GM19463 (cell line): Measurements from ENCODE around the gene SLC8A2.

Experiments
- ATAC-seq: cut with Tn5 transposase; IDR thresholded peaks from one replicate; pipeline ENCODE4 v1.9.1; 2021; ENCODE audit warnings: mild to moderate bottlenecking, moderate library complexity; ENCODE audit not compliant: unreplicated experiment

Gene SLC8A2, protein sequence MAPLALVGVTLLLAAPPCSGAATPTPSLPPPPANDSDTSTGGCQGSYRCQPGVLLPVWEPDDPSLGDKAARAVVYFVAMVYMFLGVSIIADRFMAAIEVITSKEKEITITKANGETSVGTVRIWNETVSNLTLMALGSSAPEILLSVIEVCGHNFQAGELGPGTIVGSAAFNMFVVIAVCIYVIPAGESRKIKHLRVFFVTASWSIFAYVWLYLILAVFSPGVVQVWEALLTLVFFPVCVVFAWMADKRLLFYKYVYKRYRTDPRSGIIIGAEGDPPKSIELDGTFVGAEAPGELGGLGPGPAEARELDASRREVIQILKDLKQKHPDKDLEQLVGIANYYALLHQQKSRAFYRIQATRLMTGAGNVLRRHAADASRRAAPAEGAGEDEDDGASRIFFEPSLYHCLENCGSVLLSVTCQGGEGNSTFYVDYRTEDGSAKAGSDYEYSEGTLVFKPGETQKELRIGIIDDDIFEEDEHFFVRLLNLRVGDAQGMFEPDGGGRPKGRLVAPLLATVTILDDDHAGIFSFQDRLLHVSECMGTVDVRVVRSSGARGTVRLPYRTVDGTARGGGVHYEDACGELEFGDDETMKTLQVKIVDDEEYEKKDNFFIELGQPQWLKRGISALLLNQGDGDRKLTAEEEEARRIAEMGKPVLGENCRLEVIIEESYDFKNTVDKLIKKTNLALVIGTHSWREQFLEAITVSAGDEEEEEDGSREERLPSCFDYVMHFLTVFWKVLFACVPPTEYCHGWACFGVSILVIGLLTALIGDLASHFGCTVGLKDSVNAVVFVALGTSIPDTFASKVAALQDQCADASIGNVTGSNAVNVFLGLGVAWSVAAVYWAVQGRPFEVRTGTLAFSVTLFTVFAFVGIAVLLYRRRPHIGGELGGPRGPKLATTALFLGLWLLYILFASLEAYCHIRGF

DNA sequence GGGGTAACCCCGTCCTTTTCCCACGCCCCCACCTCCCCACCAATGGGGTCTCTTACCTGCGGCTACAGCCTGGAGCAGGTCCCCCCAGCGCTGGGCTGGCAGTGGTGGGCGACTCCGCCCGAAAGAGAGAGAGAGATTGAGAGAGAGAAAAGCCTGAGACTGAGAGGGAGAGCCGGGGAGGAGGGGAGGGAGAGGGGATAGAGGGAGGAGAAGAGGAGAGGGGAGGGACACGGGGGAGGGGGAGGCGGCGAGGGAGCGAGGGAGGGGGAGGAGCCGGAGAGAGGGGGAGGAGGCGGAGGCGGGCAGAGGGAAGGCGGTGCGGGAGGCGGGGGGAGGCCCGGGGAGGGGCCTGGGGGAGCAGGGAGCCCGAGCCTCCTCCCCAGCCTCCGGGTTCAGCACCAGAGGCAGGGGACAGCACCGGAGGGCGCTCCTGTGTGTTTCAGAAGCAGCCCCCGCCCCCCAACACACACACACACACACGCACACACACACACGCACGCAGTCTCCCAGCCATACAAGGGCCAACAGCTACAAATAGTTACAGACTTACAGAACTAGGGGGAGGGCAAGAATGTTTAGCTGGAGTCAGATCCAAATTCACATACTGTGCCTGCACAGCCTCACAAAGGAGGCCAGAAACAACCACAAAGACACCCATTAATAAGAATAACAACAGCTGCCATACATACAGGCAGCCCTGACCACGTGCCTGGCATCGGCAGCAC, at the start of gene SLC8A2:
SLC8A2 (minus strand) TSS at position 161 of the 725 bp plus-strand sequence. CDS start 5,490 bp downstream, outside the sequence.
- no peak for ATAC-seq

DNA sequence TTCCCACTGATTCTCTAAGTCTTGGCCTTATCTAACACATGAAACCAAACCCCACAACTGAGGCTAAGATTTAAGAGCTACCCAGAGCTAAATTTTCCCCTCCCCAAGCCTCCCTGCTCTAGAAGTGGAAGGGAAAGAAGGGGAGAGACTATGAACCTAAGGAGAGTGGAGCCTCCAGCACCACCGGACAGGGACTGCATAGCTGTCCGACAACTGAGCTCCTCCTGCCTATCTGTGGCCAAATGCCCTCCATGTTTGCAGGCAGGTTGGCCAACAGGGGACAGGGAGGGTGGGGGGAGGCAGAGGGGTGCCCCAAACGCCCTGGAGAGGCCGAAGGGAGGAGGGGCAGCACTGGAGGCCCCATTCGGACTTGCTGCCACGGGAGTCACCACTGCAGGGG, 49.1 kb upstream of the SLC8A2 start:
- no peak for ATAC-seq

DNA sequence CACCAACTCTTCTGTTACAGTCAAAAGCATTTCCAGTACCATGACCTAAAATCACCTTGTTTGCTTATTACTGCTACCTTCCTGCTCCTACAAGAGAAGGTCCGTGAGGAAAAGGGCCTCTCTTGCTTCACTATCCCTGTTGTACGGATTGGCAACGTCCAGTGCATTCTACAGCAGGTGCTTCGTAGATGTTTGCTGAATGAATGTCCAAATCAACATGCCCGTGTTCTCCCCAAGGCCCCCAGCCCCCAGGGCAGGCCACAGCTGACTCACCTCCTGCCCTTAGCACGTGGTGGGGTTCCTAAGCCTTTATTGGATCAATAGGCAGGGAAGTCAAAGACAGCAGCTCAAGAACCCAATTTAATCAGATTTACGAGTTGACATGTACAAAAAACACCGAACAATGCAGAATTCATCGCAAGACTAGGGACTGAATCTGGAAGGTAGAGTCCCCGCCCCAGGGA, 48.7 kb upstream of the SLC8A2 start:
- no peak for ATAC-seq

DNA sequence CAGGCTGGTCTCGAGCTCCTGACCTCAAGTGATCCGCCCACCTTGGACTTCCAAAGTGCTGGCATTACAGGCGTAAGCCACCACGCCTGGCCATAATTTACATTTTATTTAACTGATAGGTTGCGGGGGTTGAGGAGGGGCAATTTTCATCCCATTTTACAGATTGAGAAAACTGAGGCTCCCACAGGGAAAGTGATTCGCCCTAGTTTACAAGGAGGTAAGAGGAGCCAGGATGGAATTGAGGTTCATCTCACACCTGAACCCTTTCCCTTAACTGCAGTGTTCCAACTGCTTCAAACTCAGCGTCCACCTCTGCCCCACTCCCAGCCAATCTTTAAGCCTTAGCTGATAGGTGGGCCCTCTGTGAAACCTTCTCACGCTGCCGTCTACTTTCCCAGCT, 47.2 kb upstream of the SLC8A2 start:
- ATAC-seq = no peak

DNA sequence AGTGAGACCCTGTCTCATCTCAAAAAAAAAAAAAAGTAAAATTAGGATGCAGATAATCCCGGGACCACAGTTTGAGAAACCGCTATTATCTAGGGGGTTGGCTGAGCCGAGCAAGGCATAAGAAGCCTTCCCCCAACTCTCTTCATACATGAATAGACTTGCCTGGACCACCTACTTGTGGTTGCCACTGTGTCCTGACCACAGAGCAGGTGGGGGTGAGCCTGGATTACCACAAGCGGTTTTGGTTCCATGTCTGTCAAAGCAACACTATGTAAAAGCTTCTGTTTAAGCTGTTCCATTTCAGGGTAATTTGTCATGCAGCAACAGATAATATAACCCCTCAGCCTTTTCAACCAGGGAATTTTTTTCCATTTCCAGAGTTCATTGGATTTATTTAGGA, 46.4 kb upstream of the SLC8A2 start:
- peak; percentile 37 for ATAC-seq

DNA sequence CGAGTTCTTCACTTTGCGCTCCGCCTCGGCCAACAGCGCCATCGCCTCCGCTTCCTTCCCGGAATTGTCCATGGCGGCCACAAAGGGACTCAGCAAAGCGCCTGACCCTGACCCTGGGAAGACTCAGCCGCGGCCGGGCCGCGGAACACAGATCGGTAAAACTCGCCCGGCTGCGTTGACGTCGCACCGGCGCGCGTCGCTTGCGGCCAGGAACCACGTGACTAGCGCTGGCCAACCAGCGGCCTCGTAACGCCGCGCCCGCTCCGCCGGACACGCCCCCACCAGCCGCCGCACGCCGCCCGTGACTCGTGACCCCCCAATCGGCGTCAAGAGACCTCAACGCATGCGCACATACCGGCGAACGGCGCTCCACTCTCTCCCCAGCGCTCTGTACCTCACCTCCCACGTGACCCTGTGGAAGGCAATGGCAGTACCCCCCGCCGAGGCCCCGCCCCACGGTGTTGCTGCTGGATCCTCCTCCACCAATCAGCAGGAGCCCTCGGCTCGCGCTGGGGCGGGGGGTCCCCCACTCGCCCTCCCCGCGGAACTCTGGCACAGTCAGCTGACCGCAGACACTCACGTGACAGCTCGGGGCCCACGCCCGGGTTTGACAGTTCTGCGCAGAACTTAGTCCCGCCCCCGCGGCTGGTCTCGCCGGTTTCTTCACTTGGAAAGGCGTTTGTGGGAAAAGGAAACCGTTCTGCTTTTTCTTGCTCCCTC, 43.3 kb upstream of the SLC8A2 start, which contains the start of gene NAPA:
NAPA (minus strand) TSS at position 195 of the 720 bp plus-strand sequence; CDS start at position 72, 123 bp downstream.
- peak; percentile 85 for ATAC-seq

DNA sequence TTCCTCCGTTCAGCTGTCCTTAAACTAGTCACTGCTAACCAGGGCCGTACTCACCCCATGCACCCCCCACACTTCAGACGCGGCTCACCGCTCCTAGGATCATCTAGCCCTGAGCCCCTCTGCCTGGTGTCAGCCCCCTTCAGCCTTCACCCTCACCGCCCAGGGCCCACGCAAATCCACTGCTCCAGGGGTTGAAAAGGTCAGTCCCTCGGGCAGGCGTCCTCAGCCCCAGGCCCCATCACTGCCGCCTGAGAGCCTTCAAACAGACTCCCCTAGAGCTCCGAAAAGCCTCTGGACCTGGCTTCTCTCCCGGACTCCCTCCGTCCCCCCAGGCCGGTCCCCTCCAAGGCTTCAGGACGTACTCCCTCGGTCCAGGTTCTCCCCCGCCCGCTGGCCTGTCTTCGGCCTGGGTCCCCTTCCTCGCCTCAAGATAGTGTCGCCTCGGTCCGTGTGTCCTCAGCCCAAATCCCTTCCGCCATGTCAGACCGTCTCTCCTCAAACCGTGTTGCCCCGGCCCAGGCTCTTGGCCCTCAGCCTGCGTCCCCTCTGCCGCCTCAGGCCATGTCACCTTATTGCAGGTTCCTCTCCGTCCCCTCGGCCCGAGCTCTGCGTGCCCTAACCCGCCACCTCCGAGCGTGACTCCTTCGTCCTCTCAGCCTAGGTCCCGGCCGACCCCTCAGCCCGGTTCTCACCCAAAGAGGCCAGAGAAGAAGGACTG, 42.6 kb upstream of the SLC8A2 start:
- ATAC-seq = no peak

DNA sequence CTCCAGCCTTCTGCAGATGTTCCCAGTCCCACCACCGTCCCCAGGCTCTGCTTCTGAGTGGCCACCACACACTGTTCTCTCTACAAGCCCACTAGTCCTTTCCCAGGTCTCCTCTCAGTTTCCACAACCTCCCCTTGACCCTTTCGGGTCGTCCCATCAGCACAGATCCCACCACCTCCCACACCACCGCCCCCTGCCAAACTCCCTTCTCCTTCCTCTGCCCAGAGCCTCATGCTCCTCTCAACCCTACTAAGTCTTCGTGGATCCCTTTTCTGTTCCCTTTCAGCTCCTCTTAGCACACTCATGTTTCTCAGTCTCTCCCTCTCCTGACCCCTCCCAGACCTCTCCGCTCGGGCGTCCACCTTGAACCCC, 41.2 kb upstream of the SLC8A2 start:
- ATAC-seq = no peak

DNA sequence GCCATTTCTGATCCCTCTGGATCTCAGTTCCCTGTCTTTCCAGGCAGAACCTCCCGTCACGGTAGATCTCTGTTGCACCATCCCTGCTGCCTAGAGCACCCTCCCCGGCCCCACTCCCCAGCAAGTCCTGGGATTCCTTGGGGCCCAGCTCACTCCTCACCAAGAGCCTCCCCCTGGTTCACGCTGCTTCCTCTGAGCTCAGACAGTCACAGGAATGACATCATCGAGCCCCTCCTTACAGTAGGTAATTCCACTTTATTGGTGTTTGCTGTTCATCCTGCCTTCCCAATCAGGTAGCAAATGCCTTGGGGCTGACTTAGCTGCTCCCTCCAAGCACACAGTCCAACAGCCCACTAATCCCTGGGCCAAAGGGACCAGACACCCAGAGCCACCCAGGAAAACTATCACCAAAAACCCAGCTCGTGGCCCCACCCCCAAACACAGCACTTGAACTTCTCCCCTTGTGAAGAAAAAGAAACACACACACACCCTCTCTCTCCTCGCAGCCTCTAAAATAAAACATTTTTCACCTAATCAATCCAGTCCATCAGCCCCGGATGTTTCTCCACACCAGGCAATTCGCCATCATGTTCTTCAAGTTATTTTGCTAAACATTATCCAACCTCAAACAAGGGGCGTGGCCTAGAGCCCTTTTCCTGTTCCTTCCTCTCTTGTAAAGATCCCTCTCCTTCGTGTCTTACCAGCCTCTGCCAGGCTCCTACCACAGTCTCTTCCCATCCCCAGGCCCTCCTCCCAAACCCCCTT, 40.7 kb upstream of the SLC8A2 start:
- no peak for ATAC-seq

DNA sequence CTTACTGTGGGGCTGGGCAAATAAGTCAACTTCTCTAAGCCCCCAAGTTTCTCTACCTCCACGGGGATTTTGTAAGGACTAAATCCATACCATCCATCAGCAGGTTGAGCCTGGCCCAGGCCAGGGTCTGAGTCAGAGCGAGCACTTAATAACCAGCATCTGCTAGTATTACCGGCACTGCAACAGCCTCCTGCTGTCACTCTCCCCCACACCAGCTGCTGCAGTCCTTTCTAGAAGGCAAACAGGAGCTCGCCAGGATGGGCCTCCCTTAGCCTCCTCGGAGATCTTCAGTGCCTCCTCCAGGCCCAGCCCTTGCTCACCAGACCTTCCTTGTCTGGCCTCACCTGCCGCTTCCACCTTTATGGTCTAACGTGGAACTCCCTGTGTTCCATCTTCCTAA, 40.0 kb upstream of the SLC8A2 start:
- no peak for ATAC-seq

DNA sequence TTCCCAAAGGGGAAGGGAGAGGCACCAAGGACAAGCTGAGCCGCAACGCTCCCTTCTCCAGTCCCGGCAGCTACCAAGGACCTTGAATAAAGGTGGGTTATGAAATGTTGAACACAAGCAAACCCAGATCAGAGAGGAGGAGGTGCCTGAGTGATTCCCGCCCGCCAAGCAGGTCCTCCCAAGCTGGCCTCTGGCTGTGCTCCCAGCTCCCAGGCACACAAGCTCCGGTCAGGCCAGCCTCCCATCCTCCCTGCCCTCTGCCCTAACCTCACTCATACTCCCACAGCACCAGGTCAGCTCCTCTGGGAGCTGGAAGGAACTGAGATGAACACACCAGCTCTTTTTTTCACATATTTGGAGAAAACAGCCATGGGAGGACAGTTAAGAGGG, 39.4 kb upstream of the SLC8A2 start:
- ATAC-seq = no peak

DNA sequence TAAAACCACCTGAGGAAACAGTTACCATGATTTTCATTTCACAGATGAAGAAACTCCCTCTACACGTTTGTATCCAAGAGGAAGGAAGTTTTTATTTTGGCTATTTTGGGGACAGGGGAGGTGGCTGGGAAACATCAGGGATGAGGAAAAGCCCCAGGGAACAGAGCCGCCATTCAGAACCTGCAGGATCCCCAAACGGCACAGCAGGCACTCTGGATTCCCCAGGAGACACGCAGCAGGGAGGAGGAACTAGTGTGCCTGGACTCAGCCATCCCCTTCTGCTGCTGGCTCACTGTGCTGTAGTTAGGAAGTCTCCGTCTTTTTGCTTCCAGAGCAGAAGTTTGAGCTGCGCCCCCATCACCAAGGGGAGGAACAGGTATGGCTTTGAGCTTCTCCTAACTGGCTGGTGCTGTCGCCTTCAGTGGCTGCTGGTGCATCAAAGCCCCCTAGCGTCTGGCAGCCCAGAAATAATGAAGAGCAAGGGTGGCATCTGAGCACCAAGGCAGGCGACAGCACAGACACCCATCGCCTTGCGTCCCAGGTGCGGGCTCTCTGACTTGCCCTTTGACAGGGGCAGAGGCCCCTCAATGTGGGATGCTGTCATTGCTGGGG, 38.9 kb upstream of the SLC8A2 start:
- ATAC-seq = no peak

DNA sequence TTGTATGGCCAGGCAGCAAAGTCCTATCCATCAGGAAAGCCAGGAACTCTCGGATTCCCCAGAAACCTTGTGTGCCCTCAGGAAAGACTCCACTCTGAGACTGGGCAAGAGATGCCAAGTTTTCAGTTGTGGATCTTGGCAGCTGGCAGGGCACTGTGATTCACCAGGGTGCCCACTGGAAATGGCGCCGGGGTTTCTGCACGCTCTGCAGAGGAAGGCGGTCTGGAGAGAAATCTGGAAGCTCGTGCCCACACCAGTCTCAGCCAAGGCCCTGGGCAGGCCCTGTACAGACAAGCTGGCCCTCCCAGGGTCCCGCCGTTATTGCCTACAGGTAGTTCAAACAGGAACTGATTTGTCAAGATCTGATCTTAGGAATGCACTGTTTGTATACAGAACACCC, 38.3 kb upstream of the SLC8A2 start:
- no peak for ATAC-seq

DNA sequence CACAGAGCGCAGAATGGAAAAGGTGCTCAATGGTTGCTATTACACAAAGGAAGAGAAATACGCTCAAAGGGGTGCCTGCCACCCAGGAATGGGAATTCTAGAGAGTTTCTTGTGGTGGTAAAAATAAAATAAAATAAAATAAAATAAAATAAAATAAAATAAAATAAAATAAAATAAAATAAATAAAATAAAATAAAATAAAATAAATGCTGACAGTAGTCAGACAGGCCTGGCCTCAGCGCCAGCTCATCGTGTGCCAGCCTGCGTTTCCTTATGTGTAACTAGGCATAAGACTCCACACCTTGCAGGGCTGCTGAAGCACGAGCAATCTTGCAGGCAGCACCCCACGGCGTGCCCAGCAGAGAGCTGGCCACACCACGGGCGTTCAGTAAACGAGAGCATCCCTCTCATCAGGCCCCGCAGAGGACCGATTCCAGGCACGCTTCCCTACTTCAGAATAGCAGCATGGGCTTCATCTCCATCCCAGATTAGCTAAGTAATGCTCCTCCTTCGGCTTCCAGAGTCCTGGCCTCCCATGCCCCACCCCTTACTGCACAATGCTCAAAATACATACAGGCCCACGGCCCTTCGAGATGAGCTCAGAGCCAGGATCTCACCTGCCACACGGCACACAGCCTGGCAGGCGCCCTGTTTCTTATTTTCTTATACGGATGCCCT, 37.6 kb upstream of the SLC8A2 start:
- ATAC-seq = no peak

DNA sequence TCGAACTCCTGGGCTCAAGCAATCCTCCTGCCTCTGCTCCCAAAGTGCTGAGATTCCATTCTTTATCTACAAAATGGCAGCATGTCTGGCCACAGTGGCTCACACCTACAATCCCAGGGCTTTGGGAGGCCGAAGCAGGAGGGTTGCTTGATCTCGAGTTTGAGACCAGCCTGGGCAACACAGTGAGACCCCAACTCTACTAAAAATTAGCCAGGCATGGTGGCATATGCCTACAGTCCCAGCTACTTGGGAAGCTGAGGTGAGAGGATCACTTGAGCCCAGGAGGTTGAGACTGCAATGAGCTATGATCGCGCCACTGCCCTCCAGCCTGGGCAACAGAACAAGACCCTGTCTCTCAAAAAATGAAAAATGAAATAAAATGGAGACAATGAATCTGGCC, 37.0 kb upstream of the SLC8A2 start:
- ATAC-seq = no peak

DNA sequence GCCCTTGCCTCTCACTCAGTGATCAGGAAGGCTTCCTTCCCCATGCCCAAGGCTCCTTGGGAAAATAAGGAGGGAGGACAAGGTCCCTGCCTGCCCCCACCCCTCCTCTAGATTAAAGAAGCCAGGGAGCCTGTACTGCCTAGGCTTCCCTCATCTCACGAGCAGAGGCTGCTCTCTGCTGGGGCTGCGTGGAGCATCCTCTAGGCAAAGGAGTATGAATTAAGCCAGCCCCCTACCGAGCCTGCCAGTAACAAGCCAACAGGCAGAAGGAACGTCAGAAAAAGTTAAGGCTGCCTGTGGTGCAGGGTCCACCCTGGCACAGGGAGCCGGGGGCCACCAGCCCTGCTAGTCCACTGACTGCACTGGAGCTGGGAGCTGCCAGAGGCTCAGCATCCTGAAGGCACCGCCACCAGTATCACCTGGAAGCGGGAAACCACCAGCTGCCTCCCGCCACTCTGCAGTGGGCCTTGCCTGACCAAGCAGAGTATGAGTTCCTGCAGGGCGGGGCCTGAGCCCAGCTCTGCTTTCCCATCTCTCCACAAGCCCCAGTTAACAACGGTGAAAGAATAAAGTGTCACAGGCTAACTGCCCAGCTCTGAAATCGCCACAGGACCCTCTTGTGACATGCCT, 36.3 kb upstream of the SLC8A2 start:
- no peak for ATAC-seq

DNA sequence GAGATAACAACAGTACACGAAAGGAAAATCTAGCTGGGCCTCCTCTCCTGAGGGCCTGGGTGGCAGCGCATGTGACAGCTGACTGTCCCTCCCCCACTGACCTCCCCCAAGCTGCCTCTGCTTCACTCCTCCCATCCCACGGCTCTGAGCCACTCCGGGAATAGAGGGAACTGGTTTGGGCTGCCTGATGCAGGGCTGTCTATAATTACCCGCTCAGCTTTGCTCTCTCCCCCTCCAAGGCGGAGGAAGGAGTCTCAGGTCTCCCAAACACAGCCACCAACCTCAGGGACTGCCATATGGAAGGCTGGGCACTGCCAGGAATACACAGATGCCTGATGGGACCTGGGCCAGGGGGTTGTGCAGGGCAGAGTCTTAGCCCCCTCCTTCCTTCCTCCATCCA, 35.3 kb upstream of the SLC8A2 start:
- ATAC-seq = no peak

DNA sequence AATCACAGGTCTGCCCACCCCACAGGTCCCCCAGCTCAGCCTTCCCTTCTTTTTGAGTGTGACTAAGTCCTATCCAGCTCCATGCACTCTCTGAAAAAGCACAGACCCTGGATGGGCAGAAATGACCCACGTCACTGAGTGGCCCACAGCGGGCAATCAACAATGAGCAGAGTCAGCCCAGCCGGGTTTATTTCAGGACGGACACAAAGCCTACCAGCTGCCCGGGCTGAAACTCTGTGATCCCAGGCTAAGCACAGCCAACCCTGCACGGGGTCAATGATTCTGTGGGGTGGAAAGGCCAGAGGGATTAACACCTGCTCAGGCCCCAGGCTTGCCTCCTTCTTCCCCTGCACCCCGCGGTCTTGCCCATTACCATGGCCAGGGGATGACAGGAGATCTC, 34.8 kb upstream of the SLC8A2 start:
- ATAC-seq = no peak
